Measurements from ENCODE around the gene PPP1R15B. TPM values are rescaled to one million over a fixed set of nuclear protein-coding genes. Genes with fewer than 3 reads are reported as not detected.

Gene PPP1R15B
- total RNA-seq, 1 donor from 2014 or later: 23.4 TPM

GRCh38 chr1:204376919-204377799, 34.5 kb downstream of the PPP1R15B start:
- DNase-seq (ENCODE audit: low read depth) (no peak), FAIRE-seq (no peak)
- Histone ChIP-seq H3K4me3 (ENCODE audit: low read depth, low read length) (peak overlapping the region; percentile 42), H3K27me3 (ENCODE audit: control insufficient read depth, insufficient read depth, low read length) (peaks cover 8% of the 10 kb centered on the region), H3K36me3 (ENCODE audit: control insufficient read depth, insufficient read depth, low read length) (no peaks in the 10 kb centered on the region)
- no peak for TF ChIP-seq CTCF (IDR thresholded peaks at IDR 0.05; ENCODE audit: insufficient read depth, low read length, severe bottlenecking)

GRCh38 chr1:204376465-204376864, 35.2 kb downstream of the PPP1R15B start:
- no peak for TF ChIP-seq CTCF (IDR thresholded peaks at IDR 0.05; ENCODE audit: insufficient read depth, low read length, severe bottlenecking)
- FAIRE-seq (no peak), DNase-seq (ENCODE audit: low read depth) (no peak)
- no peaks in the 10 kb centered on the region for H3K36me3 ChIP-seq (ENCODE audit: control insufficient read depth, insufficient read depth, low read length)
- H3K4me3 ChIP-seq (ENCODE audit: low read depth, low read length): no peak overlapping the region
- peaks cover 8% of the 10 kb centered on the region for H3K27me3 ChIP-seq (ENCODE audit: control insufficient read depth, insufficient read depth, low read length)

- TF ChIP-seq CTCF (IDR thresholded peaks at IDR 0.05; ENCODE audit: insufficient read depth, low read length, severe bottlenecking): no peak
- H3K4me3 ChIP-seq (ENCODE audit: low read depth, low read length): no peak overlapping the region
- DNase-seq (ENCODE audit: low read depth) (no peak), FAIRE-seq (no peak)
- H3K27me3 ChIP-seq (ENCODE audit: control insufficient read depth, insufficient read depth, low read length): peaks cover 8% of the 10 kb centered on the region
- H3K36me3 ChIP-seq (ENCODE audit: control insufficient read depth, insufficient read depth, low read length): no peaks in the 10 kb centered on the region
These were observed 37.7 kb downstream of the PPP1R15B start for GRCh38 chr1:204373911-204374310.

- Histone ChIP-seq H3K27me3 (ENCODE audit: control insufficient read depth, insufficient read depth, low read length) (peaks cover 5% of the 10 kb centered on the region), H3K4me3 (ENCODE audit: low read depth, low read length) (no peak overlapping the region), H3K36me3 (ENCODE audit: control insufficient read depth, insufficient read depth, low read length) (no peaks in the 10 kb centered on the region)
- FAIRE-seq (no peak), DNase-seq (ENCODE audit: low read depth) (no peak)
- TF ChIP-seq CTCF (IDR thresholded peaks at IDR 0.05; ENCODE audit: insufficient read depth, low read length, severe bottlenecking): no peak
These were observed 41.4 kb downstream of the PPP1R15B start for GRCh38 chr1:204370176-204370575.

- peak; percentile 43 for FAIRE-seq
- no peak for TF ChIP-seq CTCF (IDR thresholded peaks at IDR 0.05; ENCODE audit: insufficient read depth, low read length, severe bottlenecking)
These were observed 42.5 kb downstream of the PPP1R15B start for GRCh38 chr1:204368996-204369726.

More at GRCh38 chr1:204368996-204369726, 42.5 kb downstream of the PPP1R15B start:
- Histone ChIP-seq H3K4me3 (ENCODE audit: low read depth, low read length) (no peak overlapping the region), H3K36me3 (ENCODE audit: control insufficient read depth, insufficient read depth, low read length) (no peaks in the 10 kb centered on the region), H3K27me3 (ENCODE audit: control insufficient read depth, insufficient read depth, low read length) (no peaks in the 10 kb centered on the region)
- DNase-seq (ENCODE audit: low read depth): no peak

Measured in bronchial epithelial cell (primary cell).